CD4-positive, alpha-beta T cell treated with Interferon alpha-2 for 1 hour (primary cell): ENCODE measurements around the gene RYR3.
A peak's percentile ranks its signal among the peaks of the same experiment; 100 is the strongest.

ENCODE experiments used
- DNase-seq, 2 donors: peaks; one replicate each; pipeline ENCODE4 v3.0.0-alpha.2; 2020 to 2022

RYR3 gene

DNA sequence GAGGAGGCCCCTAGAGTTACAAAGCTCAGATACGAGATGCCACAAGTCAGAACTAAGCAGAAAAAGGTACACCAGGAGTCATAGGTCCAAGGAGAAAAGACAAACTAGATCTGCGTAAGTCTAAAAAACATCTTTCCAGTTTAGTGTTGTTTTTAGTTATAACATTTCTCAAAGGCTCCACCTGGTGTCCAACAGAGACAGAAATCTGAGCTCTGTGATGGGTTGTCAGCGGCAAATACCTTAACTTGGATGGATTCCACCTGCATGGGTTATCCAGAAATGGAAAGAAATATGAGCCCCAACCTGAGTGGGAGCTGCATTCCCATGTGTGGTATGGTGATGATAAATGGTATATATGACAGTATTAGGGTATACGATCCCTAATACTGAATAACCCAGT, 418.9 kb downstream of the RYR3 start:
- no peak for DNase-seq

DNA sequence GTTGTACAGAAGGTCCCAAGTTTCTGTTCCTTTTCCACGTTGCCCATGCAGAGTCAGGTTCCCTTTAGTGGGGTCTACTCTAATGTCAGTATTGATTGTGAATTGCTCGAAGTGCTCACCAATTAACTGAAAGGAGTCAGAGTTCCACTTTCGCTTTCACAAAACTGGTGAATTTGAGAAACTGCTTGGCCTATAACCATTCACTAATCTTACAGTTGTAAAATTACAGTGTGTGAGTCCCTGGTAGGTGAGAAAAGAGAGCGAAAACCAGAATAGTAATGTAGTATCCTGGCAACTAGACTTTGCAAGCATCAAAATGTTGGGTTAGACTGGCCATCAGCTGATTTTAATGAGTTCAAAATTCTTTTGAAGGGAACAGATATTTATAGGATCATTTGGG, 420.0 kb downstream of the RYR3 start:
- DNase-seq = no peak

DNA sequence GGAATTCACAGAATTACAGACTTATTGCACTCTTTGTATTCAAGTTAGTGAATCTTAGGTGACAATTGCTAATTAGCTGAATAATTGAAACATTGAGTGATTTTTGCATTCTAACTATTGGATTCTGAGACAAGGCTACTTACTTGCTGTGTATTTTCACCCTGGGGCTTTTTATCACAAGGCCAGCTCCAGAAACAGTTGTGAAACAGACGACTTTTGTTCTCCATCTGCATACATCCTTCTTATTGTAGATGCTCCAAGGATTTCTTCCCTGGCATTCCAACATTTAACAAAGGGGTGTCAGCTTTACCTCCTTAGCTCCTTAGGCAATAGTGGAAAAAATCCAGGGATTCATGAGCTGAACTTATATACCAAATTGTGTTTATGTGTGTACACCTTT, 424.4 kb downstream of the RYR3 start:
- no peak for DNase-seq

DNA sequence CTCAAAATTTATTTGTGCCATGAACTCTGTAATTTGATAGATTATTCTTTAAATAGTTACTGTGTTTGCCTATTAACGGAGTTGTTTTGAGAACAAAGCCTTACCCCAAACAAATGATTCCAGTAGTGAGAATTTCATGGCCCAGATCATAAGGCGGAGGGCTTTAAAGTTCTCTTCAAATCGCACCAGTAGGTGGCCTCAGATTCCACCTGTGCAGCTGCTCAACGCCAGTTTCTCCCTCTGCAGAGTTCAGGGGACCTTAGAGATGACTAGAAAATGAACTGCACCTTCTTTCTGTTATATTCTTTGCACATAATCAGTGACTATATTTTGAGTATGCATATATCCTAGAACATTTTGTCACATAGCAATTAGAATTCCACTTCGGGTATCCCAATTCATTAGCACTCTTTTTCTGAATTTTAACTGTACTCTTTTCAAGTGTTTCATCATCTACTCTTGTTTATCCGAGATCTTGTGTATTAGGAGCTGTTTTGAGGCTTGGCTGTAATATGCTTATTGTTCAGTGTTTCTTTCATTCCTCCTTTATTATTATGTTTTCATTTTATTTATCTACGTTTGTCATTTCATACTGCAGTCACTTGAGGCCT, 425.0 kb downstream of the RYR3 start:
- DNase-seq = peak in 1 of 2 donors; percentile 5

DNA sequence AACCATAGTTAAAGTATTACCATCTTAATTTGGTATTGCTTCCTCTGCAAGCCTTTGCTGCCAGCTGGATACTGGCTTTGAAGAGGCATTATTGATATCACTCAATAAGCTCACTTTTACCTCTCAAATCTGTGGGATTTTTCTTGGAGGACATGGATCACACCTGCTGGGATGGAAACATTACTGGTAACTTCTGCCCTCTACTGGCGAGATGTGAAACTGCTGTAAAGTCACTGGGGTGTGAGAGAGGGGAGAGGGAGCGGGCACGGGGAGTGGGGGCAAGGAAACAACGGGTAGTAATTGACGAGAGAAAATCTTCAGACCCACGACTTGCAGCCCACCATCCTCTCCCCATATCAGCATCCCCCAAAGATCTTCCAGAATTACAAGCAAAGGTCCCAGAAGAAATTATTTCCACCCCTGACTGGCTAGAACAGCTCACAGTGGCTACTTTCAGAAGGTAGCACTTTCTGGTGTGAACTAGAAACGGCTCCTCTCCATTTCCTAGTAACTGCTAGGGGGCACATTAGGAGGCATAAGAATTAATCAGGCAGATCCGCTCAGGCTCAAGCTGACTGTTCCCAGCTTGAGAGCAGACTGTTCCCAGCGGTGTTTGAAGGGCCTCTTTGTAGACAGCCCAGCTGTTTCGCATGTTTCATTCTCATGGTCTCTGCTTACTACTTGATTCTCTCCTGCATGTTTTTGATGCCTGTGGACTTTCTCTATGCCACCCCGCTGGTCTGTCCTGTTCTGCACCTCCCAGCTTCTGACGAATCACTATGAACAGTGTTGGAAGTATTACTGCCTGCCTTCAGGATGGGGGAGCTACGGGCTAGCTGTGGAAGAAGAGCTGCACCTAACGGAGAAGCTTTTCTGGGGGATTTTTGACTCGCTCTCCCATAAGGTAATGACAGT, 427.2 kb downstream of the RYR3 start:
- DNase-seq = peak in 1 of 2 donors; percentile 17

DNA sequence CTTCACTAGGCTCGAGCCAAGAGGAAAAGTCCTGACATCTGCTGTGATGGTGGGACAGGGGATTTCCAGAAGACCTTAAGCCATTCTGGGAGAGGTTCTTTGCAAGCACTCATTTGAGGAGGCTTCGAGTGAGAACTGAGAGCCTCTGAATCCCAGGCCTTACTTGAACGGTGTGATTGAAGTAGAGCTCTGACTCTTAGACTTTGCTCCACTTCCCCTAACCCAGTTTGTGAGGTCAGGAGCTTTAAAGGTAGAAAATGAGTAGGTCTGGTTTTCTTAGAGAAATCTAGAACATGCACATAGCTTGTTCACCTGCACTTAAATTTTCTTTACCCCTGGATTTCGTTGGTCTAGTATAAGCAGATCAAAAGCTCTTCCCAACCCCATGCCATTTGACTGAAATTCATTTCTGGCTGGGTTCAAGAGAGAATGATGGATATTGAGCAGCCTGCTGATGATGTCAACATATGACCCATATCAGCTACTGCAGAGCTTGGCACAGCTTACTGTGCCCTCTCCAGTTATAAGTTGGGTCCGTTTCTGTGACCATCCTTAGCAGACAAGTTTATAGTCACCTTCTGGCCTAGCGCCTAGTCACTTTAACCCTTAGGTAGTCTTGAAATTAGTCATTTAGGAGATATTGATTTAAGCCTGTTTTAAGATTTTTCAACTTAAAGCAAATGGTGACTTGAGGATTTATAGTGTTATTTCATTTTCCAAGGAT, 428.3 kb downstream of the RYR3 start:
- DNase-seq = no peak

DNA sequence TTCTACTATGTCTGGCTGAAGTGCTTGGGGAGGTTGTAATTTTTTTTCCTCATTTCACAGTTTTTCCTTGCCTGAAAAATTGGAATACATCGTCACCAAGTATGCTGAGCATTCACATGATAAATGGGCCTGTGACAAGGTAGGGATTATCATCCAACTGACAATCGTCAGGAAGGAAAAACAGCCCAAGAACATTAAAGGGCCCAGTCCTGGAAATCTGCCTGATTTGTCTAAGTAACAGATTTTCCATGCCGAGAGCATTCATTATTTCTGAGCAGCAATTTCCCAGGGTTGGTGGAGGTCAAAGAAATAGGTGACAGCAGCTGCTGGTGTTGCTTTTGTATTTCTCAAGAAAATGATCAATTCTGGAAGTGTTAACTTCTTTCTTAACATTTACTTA, 431.5 kb downstream of the RYR3 start:
- DNase-seq = no peak

DNA sequence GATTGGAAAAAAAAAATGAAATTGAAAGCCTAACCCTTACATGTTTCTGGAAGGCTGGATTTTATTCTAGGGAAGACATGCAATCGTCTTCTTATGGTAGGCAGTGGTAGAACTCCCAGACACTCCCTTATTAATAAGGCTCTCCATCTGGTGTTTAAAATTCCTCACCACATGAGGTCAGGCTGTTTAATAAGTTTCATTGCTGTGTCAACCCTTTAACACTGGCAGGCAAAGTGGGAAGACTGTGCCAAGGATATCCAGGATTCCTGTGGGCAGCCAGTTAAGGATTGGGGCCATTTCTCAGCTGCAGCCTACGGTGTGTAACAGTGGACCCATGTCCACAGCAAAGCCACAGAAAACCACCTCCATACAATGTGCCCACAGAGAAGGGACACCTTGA, 432.0 kb downstream of the RYR3 start:
- DNase-seq = no peak

DNA sequence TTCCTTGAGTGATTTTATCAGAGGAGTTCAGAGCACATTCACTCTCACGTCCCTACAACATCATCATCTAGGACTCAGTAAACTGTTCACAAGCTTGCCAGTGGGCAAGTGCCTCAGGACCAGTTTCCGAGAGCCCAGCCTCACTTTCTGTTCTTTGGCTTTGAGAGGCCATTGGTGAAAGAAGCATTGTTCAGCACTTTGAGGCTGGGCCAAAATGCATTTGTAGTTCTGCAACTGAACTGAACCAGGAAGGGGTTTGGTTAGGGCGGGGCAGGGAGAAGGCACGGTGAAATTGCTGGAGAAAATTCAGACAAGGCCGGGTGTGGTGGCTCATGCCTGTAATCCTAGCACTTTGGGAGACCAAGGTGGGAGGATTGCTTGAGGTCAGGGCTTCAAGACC, 435.4 kb downstream of the RYR3 start:
- DNase-seq = no peak

DNA sequence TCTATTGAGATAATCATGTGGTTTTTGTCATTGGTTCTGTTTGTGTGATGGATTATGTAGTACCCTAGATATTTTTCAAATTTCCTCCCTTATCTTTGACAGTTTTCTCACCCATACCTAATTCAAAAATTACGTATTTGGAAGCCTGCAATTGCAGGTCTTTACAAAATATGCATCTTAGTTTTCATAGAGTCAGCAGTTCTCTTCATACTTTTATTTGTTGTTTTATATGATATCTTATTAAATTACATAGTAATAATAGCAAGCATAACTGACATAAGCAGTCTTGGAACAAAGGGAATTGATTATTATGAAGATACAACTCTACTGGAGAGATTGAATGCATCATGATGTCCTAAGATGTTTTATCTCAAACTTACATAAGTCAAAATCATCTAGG, 442.2 kb downstream of the RYR3 start:
- DNase-seq = no peak

DNA sequence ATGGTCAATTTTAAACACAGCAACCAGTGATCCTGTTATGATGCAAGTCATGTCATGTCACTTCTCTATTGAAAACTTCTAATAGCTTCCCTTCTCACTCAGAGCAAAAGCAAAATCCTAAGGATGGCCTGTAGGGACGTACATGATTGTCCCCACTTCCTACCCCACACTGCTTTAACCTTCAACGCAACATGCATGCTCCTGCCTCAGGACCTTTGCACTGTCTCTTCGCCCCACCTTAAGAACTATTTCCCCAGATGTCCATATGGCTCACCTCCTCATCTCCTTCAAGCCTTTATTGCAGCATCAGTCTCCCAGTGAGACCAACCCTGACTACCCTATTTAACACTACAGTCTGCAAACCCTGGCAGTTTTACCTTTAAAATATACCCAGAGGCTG, 443.5 kb downstream of the RYR3 start:
- no peak for DNase-seq

DNA sequence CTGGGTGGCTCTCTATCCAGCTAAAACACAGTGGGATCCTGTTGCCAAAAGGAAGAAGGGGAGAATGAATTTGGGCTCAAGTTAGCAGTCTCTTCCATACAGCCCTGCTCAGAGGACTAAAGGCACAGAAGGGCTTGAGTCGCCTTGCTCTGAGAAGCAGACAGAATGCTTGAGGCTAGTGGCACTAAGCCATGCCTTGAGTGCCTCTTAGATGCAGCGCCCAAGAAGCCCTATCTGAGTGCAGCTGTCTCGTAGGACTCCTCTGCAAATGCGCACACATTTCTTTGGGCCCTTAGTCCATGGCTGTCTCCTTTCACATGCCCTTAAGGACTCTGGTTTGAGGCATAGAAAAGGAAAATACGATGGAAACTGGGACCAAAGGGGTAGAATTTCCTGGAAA, 446.2 kb downstream of the RYR3 start:
- no peak for DNase-seq

DNA sequence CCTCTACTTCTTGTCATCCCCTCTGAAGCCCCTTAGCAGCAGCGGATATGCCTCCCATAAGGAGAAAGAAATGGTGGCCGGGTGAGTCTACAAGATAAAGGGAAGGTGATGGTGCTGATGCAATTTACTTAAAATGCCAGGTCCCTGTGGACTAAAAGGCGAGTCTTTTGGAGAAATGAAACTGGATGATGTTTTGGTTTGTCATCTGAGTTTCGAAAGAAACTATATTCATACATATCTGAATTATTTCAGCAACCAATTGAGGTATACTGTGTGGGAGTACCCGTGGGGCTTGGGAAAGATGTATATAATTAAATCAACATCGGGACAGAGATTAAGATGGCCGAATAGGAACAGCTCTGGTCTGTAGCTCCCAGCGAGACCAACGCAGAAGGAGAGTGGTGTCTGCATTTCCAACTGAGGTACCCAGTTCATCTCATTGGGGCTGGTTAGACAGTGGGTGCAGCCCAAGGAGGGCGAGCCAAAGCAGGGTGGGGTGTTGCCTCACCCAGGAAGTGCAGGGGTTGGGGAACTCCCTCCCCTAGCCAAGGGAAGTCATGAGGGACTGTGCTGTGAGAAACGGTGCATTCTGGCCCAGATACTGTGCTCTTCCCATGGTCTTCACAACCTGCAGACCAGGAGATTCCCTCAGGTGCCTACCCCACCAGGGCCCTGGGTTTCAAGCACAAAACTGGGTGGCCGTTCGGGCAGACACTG, 446.9 kb downstream of the RYR3 start:
- peak in 1 of 2 donors; percentile 5 for DNase-seq

DNA sequence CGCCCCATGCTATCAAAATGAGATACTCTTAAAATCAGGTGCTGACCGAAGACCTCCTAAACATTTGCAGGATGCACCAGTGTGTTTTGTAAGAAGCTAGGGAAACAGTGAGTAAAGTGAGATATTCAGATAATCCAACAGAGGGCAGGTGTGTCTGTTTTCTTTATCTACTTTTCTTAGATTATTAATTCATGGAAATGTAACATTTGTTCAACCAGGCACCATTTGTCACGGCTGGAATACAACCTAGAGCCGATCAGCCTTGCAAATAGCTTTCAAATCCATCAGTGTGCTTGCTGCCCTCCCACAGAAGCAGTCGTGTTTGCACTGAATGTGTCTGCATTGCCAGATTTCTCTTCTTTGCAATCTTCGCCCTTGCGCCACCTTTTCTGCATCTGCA, 455.6 kb downstream of the RYR3 start:
- no peak for DNase-seq

DNA sequence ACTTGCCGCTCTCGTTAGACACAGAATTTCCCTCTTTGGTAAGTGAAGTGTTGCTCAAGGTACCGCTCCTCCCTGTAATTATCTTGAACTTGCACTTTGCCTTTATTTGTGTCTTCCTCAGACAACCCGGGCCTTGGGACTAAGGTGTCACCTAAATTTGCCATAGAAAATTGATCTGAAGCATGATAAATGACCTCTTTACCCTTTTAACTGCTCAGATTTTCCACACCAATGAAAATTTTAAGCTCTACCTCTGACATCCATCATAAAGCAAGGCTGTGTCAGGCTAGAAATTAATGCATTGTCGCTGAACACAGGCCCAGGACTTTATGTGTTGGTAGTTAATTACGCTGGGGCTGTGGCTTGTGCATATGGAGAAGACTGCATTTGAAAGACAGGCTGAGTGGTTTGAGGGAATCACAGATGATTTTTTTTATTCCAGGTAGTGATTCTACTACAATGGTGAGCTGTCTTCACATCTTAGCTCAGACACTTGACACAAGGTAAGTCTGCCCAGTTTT, 458.0 kb downstream of the RYR3 start:
- no peak for DNase-seq

DNA sequence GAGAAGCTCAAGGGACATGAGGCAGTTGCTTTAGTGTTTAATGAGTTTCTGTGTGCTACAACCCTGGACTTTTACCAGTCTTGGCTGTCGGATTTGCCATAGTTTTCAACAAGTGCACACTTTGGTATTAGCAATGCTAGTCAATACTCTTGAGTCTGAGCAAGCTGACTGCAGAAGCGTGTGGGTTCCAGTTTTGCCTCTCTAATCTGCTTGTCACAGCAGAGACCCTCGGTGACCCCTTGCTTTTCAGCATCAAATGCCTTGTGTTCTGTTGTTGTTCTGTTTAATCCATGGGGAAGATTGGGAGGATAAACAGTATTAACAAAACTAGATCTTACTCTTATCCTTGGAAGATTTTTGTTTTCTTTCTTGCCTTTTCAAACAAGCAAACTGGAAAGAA, 463.2 kb downstream of the RYR3 start:
- DNase-seq = no peak

DNA sequence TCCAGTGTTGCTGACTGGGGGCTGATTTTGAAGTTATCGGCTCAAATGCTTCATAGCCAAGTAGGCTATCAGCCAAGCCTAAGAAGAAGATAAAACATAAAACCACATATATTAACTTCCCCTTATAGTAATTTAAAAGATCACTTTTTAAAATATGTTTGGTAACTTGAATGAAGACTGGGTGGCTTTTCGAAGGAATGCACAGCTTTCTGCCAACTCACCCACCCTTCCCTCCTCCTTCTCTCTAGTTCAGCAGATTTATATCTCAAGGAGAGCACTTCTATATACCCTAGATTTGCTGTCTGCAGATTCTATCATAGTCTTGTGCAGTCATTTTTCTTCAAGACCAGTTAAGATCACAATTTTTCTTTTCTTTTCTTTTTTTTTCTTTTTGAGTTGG, 468.1 kb downstream of the RYR3 start:
- DNase-seq = no peak

DNA sequence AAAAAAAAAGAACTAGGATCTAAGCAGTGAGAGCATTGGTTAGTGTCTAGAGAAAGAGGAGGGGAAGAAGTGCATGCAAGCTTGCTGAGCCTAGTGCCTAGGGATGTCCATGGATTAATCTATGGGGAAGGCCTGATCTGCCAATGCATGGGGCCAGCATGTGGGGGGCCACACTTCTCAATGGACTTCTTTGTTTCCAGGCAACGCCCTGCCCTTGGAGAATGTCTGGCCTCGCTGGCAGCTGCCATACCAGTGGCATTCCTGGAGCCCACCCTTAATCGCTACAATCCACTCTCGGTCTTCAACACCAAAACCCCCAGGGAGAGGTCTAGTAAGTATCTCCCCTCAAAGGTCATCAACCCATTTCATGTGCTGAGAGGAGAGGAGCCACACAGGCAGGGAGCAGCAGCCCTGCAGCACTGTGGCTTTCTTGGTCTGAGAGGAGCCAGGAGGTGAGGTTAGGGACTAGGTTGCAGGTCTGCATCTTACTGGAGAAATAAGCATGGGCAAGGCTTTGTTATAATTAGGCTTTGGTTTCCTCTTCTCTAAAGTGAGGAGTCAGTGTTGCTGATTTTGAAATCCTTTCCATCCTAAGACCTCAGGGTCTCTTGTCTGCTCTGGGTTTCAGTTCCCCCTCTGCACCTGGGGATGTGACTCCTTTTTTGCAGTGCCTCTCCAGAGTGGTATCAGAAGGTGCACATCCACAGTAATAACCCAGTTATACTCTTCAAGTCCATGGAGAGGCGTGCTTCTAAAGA, 469.4 kb downstream of the RYR3 start:
- DNase-seq = no peak

DNA sequence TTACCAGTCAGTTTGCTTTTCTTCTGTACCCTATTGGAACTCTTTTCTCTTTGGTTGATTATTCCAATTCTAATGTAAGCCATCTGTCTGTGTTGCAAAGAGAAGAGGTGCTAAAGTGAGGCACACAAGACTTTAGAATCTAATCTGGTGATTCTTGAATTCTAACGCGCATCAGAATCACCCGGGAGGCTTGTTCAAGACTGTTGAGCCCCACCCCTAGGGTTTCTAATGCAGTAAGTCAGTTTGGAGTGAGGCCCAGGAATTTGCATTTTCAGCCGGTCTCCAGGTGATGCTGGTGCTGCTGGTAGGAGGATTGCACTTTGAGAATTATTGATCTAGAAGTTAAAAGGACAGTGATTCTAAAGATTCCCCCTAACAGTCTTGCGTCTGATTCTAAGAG, 472.2 kb downstream of the RYR3 start:
- DNase-seq = no peak

DNA sequence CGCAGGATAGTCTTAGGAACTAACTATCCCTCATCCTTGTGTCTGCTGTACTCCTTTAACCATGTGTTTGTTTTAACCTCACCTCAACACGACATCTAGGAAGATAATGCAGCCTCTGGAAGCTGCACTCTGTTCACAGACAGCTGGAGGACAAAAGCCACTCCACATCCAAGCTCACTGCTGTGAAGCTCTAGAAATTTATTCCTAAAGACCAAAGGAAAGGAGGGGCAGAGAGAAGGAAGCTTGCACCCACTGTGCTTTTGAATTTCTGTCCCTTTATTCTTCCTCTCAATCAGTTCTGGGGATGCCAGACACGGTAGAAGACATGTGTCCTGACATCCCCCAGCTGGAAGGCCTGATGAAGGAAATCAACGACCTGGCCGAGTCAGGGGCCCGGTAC, 474.6 kb downstream of the RYR3 start:
- DNase-seq = no peak

DNA sequence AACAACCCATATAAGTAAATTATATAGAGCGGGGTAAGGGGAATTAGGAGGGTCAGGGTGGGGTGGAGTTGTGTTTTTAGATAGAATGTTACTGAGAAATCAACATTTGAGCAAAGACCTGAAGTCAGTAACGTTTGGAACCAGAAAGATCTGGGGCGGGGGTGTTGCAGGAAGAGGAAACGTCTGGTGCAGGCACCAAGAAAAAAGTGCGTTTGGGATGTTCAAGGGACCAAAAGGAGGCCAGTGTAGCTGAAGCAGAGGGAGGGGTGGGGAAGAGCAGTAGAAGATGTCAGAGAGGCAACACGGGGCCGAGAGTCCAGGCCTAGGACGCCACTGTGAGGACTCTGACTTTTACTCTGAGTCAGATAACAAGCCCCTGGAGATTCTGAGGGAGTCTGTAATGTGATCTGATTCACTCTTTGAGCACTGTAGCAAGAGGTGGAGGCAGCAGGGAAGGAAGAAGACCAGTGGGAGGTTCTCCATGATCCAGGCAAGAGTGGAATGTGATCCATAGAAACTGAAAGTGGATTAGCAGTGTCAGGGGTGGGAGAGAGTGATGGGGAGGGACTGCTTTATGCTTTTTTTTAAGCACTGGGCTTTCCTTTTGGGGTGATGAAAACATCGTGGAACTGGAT, 478.3 kb downstream of the RYR3 start:
- no peak for DNase-seq

DNA sequence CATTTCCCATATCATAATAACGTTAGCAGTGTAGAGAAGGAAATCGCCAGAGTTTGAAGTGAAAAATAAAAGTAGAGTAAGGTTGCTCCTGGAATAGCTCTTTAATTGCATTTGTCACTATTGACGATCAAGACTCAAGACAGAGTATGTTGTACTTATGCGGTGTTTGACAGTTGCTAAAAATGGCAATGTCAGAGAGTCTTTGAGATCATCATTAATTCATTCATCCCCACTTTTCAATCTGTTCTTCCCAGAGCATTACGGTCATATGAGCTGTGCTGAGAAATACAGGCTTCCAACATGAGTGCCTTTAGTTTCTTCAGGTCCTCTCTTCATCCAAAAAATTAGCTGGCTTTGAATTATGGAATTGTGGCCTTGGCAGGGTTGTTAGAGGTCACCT, 483.7 kb downstream of the RYR3 start:
- no peak for DNase-seq
